ENCODE data around the gene PALS2.

Gene PALS2, protein sequence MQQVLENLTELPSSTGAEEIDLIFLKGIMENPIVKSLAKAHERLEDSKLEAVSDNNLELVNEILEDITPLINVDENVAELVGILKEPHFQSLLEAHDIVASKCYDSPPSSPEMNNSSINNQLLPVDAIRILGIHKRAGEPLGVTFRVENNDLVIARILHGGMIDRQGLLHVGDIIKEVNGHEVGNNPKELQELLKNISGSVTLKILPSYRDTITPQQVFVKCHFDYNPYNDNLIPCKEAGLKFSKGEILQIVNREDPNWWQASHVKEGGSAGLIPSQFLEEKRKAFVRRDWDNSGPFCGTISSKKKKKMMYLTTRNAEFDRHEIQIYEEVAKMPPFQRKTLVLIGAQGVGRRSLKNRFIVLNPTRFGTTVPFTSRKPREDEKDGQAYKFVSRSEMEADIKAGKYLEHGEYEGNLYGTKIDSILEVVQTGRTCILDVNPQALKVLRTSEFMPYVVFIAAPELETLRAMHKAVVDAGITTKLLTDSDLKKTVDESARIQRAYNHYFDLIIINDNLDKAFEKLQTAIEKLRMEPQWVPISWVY

DNA sequence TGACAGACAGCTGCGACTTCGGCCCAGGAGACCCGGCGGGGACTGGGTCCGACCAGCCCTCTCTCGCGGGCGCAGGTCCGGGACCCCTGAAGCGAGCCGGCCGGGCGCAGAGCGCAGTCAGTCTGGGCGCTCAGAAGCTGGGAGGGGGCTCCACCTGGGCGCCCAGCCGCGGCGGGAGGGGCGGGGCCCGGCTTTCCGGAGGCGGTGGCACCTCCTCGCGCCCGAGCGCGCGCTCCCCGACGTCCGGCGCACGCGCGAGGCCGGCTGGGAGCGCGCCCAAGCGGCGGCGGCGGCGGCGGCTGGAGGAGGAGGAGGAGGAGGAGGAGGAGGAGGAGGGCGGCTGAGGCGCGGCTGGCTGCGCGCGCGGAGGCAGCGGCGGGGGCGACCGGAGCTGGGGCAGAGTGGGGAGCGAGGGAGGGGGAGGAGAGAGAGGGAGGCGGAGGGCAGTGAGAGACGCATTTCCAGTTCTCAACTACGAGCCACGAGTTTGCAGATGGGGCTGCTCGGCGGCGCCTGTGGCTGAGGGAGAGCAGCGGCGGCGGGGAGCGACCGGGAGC lies at the start of gene PALS2:
Gene PALS2 (plus strand): TSS at position 456 of the 557 bp plus-strand sequence. CDS start 50,216 bp downstream, outside the sequence.
- no peak for DNase-seq

DNA sequence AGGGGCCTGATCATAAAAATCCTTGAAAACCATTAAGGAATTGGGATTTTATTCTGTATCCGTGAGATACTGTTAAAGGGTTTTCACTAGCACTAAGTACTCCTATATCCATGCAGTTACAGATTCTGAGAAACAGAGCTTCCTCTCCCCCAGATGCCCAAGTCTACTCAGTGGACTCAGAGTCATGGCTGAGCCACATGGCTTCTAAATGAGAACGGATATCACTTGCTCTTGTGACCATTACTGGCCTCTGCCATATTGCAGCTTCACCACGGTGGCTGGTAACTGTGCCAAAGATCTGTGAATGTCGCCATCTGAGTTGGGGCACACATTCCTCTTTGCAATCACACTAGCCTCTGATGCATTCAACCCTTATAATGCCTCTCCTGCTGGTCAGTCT lies 42.0 kb upstream of the PALS2 start:
- DNase-seq = no peak

DNA sequence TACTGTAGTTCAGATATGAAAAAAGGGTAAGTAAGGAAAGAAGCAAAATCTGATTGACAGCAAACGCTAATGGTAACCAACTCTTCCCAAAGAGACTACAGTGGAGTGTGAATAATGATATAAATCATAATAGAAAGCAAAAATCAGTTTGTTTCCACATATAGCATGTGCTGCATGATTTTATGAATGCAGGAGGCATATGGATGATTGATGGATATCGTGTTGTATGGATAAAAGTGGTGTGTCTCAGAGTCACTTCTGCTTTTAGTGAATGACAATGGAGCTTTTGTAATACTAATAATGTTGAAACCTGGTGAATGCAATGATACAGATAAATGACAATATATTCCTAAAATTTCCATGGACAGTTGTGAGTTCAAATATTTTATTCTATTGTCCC lies 36.6 kb upstream of the PALS2 start:
- DNase-seq = no peak

DNA sequence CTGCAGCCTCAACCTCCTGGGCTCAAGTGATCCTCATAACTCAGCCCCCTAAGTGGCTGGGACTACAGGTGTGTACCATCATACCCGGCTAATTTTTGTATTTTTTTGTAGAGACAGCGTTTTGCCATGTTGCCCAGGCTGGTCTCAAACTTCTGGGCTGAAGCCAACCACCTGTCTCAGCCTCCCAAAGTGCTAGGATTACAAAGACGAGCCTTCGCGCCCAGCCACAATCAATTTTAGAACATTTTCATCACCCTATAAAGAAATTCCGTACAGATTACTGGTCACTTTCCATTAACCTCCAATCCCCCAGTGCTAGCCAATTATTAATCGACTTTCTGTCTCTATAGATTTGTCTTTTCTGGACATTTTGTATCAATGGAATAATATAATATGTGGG lies 32.3 kb upstream of the PALS2 start:
- no peak for DNase-seq

DNA sequence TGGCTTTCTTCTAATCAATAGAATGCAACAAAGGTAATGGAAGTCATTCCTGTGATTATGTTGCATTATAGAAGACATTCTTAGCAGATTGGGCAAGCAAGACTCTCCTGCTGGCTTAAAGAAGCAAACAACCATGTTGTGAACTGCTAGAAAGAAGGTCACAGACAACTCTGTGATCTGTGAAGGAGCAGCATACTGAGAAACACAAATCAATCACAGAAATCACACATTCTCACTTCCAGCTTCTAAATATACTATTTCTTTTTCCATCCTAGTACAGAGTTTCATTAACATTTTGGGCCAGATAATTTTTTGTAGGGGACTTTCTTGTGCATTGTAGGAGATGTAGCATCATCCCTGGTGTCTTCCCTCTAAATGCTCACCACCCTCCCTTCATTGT lies 28.0 kb upstream of the PALS2 start:
- DNase-seq = no peak

DNA sequence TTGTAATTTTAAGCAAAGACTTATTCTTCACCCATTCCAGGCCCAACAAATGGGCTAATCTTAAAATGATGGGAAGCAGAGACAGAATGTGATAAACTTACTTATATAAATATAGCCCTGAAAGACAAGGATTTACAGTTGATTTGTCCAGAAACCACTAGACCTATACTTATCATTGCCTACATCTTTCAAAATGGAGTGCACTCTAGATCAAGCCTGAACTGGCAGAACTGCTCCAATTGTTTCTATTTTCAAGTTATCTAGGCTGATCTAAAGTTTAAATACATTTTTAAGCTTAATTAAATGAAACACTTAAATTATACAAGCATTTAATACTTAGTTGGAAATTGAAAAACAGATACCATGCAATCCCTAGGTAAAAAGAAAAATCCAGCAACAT lies 24.9 kb upstream of the PALS2 start:
- no peak for DNase-seq

DNA sequence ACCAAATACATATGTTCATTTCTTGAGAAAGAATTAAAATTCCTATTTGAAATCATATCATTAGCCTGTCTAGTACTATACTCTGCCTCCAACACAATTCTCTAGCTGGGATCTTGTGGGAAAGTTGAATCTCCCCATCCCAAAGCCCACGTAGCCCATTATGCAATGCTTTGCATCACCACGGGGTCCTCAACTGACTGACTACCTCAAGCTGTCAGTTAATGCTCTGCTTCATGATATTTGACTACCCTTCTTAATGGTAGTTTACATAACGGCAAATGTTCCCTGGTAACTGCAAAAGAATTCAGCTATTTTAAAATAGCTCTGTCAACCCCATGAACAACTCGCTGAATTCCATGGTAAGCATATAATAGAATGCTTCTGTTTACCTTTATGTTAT lies 23.3 kb upstream of the PALS2 start:
- no peak for DNase-seq

DNA sequence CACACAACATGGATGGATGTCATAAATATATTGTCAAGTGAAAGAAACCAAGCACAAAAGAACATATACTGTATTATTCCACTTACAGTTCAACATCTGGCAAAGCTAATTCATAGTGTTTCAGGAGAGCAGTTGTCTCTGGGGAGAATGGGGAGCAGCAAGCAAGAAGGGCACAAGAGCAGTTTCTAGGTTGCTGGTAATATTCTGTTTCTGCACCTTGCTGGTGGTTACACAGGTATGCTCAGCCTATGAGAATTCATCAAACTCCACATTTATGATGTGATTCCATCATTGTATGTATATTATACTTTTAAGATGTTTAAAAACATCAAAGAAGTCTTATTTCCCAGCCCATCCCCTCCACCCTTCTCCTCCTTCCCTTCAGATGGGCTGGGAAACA lies 18.1 kb upstream of the PALS2 start:
- DNase-seq = no peak

DNA sequence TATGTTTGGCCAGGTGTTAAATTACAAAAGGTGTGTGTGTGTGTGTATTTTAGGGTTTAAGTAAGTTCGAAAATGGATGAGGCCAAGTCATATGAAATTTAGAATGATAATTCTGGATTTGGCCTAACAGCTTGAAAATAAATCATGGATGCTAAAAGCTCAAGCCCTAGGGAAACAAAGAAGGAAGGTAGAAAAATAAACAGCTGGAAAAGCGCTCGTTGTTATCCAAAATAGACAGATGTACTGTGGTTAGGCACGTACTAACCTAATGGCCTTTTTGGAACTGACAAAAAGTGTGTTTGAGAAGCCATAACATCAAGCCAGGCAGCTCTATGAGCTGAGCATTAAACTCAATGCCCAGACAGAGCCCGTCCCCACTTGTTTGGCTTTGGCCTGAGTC lies 17.5 kb upstream of the PALS2 start:
- no peak for DNase-seq

DNA sequence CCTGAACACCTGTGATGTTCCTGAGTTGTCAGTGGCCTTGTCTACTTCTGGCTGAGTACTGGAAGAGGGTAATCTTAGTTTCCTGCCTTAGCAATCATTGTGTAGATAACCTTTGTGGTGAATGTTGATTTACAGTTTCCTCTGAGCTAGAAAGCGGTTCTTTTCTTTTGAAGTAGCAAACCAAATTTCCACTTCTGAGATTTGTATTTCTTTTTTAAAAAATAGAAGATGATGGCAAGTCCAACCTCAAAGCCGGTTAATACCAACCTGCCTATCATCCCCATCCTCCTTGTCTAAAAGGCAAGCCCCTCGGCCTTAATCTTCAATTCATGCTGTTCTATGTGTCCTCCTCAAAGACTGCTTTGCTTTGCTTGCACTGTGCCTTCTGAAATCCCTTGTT lies 12.5 kb upstream of the PALS2 start:
- DNase-seq = no peak

DNA sequence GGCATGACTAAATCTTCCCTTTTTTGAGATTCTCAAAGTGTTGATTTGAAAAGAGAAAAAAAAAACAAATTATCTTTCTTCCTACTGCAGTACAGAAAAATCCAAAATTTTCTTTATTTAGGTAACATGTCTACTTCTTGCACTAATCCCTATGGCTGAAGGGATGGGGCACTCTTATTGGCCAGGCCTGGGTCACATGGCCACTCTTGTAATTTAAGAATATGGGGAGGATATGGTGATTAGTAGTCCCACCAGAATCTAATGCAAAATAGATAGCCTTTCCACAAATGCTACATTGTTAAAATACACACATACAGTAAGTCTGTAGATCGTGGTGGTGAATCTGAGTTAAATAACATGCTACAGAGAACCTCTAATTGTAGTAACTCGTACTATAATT lies 7.0 kb upstream of the PALS2 start:
- DNase-seq = no peak

DNA sequence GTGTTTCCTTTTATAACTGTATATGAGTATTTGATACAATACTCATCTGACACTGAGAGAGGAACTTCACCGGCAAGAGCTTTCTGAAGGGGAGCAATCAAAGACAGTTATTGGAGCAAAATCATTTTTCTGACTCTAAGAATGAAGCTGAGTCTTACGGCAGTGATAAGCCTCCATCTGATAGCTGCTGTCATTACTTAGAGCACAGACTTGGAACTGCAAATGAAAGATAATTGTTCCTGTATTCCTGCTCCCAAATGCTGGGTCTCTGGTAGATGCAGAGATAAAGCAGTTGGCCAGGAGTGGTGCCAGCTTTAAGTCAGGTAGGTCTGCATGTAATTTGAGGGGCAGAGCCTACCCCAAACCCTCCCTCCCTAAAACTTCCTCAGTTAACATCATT lies 2.3 kb upstream of the PALS2 start:
- DNase-seq = no peak

DNA sequence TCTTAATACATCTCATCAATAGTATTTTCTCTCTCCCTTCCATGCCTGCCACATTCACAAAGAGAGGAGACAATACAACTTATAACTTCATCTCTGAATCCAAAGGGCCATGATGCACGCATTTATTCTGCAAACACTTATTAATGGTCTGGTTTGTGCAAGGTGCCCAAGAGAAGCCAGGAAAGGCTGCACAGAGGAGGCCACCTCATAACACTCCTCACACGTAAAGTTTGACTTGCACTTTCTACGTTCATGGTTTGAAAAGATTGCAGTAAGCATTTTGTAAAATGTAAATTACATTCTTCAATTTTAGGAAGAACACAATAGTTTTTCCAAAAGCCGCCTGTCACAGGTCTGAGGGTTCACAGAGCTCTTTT lies 1.2 kb upstream of the PALS2 start:
- DNase-seq = no peak

DNA sequence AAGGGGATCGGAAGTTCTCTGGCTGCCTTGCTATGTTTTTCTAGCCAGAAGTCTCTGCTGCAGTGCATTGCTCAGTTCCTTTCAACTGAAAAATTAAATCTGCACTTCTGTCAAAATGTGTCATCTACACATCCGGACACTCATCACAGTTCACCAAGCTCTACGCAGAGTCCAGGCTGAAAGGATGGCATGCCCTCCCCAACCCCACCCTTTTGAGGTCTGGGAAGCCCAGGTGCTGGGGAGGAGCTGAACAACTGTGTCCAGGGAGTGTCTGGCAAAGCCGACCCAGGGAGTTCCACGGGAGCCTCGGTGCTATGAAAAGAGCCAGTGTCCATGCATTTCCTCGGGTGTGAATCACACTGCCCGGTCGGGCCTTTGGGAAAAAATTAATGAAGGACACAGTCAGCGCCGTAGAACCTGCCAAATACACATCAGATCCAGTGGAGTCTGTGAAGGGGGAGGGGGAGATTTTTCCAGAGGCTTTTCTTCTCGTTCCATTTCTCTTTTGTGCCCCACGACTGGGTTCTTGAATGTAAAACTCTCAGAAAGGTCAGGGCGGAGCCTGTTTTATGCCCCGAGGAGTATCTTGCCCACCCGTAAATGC lies 757 bp upstream of the PALS2 start:
- no peak for DNase-seq

DNA sequence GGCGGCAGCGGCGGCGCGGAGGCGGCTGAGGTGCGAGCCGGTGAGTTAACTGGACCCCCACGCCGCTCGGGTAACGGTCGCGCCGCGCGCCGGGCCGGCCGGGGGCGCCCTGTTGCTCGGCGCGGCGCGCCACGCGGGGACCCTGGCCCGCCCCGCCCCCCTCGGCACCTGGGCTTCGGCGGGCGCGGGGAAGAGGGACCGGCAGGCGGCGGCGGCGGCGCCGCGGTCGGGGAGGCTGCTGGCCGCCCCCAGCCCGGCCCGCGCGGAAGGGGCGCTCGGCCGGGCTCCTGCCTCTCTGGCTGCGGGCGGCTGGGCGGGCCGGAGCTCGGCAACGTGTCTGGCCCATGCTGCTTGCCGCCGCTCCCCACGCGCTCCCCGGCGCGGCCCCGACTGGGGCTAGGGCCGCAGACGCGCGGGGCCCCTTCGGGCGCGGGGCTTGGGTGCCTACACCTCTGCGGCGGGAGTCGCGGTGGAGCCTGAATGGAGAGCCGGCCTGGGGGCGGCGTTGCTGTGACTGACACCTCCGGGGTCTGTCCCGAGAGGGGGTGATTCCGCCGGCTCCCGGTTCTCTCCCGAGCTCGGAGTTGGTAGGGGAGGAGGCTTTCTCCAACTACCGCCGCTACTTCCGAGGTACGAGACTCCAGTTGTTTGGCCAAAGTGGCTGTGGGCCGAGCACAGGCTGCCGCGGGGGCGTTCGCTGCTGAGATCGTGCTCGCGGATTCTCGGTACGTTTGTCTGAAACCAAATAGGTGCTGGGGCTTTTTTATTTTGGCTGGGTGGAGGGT lies 494 bp downstream of the PALS2 start:
- DNase-seq = no peak

DNA sequence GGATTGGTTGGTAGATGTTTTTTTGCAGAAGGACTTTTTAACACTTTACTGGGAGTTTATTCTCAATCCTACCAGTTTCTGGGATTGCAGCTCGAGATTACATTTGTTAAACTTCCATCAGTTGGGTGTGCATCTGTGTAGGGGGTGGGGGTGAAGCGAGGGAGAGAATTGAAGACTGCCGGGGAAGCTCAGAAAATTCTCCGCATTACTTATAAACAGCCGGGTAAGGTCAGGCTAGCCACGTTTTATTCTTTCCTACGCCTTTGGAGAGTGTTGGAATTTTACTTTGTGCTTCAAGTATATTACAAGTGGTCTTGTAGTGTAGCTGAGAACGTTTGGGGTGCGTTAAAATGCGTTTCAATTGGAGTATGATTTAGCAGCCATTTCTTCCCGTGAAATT lies 1.1 kb downstream of the PALS2 start:
- no peak for DNase-seq

DNA sequence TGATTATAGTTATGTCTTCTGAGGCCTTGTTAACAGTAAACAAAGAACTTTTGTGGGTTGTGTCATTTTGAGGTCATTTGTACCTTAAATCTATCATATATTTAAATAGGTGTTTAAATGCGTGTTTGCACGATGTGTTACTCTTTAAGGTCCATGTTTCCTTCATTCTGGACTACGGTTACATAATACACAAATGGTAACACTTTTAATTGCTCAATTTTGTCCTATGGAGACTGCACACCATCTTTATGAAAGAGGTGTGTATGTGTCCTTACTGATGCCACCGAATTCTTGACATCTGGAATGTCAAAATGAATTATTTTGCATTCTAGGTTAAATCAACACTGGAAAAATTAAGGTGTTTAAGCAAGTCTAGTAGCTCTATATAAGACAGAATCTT lies 1.7 kb downstream of the PALS2 start:
- no peak for DNase-seq

DNA sequence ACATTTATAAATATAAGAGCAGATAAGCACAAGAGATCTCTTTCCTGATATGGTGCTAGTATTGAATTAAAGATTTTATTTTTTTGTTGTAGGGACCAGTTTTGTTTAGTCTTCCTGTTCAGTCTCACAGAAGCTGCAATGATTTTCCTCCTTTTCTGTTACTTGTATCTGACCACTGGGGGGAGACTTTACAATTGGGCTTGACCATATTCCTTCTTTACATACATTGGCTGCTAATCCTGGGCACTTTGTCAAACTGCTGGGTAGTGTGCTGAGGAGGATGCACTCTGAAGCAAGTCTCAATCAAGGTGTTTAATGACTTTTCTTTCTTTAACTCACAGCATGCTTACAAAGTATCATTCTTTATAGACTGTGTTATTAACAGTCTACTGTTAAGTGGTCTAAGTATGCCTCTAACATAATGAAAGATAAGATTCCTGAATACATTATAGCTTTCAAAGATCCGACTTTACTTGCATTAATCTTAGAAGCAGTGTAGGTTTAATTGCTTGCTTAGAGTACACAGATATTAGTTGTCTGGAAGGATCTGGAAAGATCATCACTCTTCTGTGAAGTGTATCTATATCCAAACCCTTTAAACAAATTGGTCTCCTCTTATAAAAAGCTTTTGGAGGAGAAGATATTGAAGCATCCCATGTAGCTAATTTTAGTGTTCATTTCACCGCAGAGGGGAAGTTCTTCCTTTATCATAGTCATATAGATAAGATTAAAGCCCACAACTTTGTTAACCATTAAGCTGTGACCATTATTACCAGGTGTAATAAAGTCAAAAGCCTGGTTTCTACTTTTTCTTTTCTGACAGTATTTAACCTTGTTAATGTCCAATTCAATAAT lies 3.1 kb downstream of the PALS2 start:
- no peak for DNase-seq

DNA sequence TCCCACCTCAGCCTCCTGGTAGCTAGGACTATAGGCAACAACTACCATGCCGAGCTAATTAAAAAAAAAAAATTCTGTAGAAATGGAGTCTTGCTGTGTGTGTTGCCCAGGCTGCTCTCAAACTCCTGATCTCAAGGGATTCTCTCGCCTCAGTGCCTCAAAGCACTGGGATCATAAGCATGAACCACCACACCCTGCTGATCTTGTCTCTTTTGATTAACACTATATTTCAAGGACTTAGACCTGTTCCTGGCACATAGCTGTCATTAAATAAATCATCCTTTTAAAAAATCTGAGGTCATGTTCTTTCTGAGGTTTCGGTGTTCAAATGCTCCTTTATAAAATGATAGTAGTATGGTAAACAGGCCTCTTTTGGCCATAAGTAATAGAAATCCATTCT lies 4.8 kb downstream of the PALS2 start:
- DNase-seq = no peak

DNA sequence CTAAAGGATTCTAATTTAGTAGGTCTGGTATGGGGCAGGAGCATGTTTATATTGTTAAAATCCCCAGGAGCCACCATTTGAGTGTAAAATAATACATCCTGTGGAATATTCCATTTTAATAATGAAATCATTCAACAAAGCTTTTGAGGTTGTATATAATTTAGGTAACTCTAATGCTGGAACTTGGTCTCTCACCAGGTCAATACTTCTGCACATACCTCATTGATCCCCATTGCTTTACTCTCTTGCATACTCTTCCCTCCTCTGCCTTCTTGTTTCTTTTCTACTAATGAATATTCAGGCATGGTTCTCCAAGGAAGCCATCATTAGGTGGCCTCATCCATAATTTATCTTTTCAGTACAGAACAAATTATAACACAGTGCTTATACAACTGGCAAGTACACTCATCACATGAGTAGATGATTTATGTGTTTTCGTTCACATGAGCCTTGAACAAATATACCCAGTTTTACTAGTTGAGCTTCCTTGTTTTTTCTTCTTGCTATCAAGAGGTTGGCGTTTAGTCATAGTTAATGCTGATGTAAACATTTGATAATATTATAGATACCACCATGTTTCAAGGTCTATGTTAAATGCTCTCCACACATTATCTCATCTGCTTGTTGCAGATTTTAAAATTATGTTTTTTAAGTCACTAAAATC lies 7.2 kb downstream of the PALS2 start:
- no peak for DNase-seq

DNA sequence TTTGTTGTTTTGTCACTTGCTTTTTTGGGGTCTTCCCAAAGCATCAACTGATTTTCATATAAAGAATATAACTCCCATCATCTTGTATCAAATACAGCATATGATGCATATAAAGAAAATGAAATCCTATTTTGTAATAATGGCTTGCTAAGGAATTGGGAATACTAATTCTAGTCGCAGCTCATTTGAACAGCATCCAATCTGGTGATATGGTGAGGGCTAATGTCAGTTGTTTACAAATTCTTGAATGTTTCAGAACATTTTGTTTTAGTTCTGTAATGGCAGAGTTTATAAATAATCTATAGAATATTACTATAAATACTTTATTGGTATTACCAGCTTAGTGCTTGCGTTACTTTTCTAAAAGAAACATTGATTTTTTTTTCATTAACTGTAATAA lies 8.9 kb downstream of the PALS2 start:
- DNase-seq = no peak

DNA sequence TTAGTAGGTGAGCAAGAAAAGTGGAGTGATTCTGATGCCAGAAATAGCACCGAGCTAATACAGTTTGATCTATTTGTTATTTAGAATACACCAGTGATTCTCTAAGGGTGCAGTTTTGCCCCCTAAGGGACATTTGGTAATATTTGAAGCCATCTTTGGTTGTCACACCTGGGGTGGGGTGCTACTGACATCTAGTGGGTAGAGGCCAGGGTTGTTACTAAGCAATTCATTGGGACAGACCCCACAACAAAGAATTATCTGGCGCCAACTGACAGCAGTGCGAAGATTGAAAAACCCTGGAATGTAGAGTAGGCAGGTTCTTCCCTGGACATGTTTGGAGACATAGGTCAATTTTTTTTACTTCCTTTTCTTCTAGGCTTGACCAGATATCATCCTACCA lies 14.6 kb downstream of the PALS2 start:
- DNase-seq = no peak

Measured in NCI-H187 treated with DMSO at 0.1 percent for 48 hours (cell line).